KOPT-K1 (cell line): ENCODE results near the gene ERP44.
"Not testable (repeated sequence)": the region's sequence is repeated elsewhere in the genome, so short reads cannot be mapped to it uniquely, and the experiment has no call there.

ENCODE experiments used
- H3K27ac ChIP-seq: fragments of 200-600 bp; sonication (generic); 2 replicates; pipeline ENCODE4 v1.5.1; 2016; ENCODE audit warnings: antibody characterized with exemption, mild to moderate bottlenecking, low read depth, low read length; ENCODE audit not compliant: poor library complexity, severe bottlenecking
- H3K36me3 ChIP-seq: fragments of 200-600 bp; sonication (generic); 2 replicates; pipeline ENCODE4 v1.5.1; 2017; ENCODE audit warnings: antibody characterized with exemption, mild to moderate bottlenecking, low read length, moderate library complexity; ENCODE audit not compliant: insufficient read depth
- H3K9me3 ChIP-seq: fragments of 200-600 bp; sonication (generic); 2 replicates; pipeline ENCODE4 v1.5.1; 2017; ENCODE audit warnings: antibody characterized with exemption, low read length, mild to moderate bottlenecking; ENCODE audit not compliant: insufficient read depth, poor library complexity, severe bottlenecking

Gene ERP44

GRCh38 chr9:100088202-100088601 is 10.6 kb downstream of the ERP44 start:
- H3K27ac ChIP-seq = peak overlapping the region; percentile 28
- no peaks in the 10 kb centered on the region for H3K9me3 ChIP-seq
- H3K36me3 ChIP-seq = no peaks in the 10 kb centered on the region

- no peaks in the 10 kb centered on the region for H3K9me3 ChIP-seq
- H3K27ac ChIP-seq = peak overlapping the region; percentile 28
- no peaks in the 10 kb centered on the region for H3K36me3 ChIP-seq
Measured at GRCh38 chr9:100087218-100087617, 11.6 kb downstream of the ERP44 start.

DNA sequence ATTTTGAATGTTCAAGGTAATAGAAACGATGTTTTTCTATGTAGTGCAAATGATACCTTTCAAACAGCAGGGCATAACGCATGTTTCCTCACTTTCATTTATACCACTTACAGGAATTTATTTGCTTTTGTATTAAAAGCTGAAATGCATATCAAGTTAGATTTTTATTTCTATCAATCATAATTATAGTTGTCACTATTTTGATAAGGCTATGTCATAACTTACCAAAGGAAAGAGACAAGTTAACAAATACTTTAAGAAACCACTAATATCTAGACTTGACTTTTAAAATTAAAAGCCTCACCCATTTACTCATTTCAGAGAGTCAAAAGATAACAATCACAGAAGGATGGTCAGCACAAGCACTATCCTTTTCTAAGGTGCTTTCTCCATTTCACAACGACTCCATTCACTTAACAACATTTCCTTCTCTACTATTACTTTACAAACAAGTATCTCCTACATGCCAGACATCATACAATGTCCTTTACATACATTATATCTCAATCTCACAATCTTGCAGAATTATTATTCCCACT is 12.6 kb downstream of the ERP44 start:
- H3K27ac ChIP-seq = no peak overlapping the region
- H3K9me3 ChIP-seq = no peaks in the 10 kb centered on the region
- H3K36me3 ChIP-seq = no peaks in the 10 kb centered on the region

DNA sequence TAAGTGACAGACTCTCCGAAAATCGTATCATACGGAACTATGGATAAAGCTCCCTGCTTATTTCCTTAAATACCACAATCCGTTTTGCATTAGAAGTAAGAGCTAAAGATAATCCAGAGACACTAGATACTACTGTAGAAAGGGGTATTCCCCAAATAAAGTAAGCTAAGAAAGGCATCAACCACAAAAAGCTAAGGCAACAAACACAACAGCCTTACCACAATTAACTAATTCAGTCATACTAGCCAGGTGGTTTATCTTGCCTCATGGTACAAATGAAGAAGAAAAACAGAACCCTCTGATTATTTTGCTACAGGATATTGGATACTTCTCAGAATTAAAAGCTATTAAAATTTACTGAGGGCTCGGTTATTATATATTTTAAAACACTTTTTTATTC is 14.1 kb downstream of the ERP44 start:
- no peaks in the 10 kb centered on the region for H3K9me3 ChIP-seq
- H3K27ac ChIP-seq = no peak overlapping the region
- H3K36me3 ChIP-seq = no peaks in the 10 kb centered on the region

DNA sequence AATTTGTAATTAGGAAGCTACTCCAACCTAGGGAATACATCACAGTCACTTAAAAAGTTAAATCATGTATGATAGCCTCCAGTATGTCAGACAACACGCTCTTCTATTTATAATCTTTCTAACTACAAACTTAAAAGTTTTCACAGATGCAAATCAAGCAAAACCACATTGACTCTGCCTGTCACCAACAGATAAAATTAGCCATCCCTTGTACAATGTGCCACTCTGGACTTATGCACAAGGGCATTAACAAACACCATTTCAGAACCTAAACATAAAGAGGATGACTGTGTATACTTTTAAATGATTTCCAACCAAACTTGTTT is 14.7 kb downstream of the ERP44 start:
- H3K36me3 ChIP-seq = no peaks in the 10 kb centered on the region
- H3K9me3 ChIP-seq = no peaks in the 10 kb centered on the region
- H3K27ac ChIP-seq = no peak overlapping the region

DNA sequence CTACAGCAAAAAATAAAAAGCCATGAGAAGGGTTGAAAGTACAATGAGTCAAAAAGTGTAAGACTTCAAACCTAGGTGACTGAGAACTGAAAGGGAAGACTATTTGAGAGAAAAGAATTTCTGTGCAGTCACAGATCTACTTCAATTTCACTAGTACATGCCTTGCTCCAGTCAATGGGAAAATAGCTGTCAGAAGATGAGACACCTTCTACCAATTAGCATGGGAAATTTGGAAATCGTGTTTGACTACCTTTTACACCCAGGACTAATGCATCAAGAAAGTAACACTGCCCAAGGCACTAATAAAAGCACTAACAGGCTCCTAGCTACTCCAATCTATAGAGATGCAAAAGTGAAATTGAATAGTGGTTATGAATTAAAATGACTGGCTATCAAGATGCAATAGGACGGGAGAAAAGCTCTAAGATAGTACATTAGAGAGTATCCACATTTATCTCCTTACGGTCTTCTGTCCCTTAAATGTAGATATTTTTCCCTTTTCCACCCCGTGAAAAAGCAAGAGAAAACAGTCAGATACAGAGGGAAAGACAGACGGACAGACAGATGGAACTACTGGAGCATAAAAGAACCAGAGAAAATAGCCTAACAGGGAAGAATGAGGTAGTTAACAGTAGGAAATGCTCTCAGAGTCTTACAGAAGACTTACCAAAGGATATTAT is 15.2 kb downstream of the ERP44 start:
- Histone ChIP-seq H3K27ac (no peak overlapping the region), H3K36me3 (no peaks in the 10 kb centered on the region), H3K9me3 (no peaks in the 10 kb centered on the region)

GRCh38 chr9:100082782-100083181 is 16.0 kb downstream of the ERP44 start:
- H3K36me3 ChIP-seq = no peaks in the 10 kb centered on the region
- H3K27ac ChIP-seq = no peak overlapping the region
- H3K9me3 ChIP-seq = no peaks in the 10 kb centered on the region

DNA sequence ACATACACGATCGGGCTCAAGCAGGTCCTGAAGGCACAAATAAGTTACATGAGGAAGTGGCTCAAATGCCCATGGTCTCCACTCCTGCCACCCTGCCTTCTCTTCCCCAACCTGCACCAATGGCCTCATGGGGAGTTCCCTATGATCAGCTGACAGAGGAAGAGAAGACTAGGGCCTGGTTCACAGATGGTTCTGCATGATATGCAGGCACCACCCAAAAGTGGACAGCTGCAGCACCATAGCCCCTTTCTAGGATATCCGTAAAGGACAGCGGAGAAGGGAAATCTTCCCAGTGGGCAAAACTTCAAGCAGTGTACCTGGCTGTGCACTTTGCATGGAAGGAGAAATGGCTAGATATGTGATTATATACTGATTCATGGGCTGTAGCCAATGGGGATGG is 22.5 kb downstream of the ERP44 start:
- H3K27ac ChIP-seq, H3K36me3 ChIP-seq, H3K9me3 ChIP-seq: not testable (repeated sequence)

- no peak overlapping the region for H3K27ac ChIP-seq
- no peaks in the 10 kb centered on the region for H3K9me3 ChIP-seq
- no peaks in the 10 kb centered on the region for H3K36me3 ChIP-seq
Measured at GRCh38 chr9:100074989-100075388, 23.8 kb downstream of the ERP44 start.

DNA sequence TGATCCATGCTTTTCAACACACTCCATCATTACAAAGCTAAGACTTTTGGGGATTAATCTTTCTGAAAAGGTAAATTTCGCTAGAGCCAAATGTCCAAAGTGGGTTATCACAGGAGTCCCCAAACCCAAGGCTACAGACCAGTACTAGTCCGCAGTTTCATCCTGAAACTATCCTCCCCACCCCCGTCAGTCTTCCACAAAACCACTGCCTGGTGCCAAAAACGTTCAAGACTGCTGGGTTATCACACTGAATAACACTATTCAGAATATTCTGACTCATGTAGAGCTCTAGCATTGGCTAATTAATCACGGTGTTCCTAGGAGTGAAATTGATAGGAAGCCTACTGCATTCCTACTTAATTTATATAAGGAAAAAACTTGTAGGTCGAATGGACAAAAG is 24.7 kb downstream of the ERP44 start:
- H3K9me3 ChIP-seq = no peaks in the 10 kb centered on the region
- H3K36me3 ChIP-seq = no peaks in the 10 kb centered on the region
- no peak overlapping the region for H3K27ac ChIP-seq

DNA sequence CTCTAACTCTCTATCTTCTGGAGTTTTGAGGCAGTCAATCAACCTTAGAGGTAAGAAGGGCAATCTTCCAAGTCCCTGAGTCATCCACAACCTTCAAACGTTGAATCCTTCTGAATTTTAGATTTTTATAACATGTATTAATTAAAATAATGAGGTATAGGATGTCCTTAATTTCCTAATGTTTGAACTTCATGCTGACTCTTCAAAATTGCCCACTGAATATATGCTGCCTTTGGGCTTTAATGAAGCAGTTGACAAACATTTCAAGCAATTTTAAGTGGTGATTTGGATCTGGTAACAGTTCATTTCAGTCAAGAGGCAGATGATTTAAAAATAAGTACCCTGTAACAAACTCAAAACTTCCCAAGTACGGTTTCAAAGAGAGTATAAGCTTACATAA is 26.0 kb downstream of the ERP44 start:
- no peaks in the 10 kb centered on the region for H3K9me3 ChIP-seq
- no peak overlapping the region for H3K27ac ChIP-seq
- H3K36me3 ChIP-seq = no peaks in the 10 kb centered on the region

- Histone ChIP-seq H3K36me3 (no peaks in the 10 kb centered on the region), H3K9me3 (no peaks in the 10 kb centered on the region), H3K27ac (no peak overlapping the region)
Measured at GRCh38 chr9:100071271-100071670, 27.5 kb downstream of the ERP44 start.

DNA sequence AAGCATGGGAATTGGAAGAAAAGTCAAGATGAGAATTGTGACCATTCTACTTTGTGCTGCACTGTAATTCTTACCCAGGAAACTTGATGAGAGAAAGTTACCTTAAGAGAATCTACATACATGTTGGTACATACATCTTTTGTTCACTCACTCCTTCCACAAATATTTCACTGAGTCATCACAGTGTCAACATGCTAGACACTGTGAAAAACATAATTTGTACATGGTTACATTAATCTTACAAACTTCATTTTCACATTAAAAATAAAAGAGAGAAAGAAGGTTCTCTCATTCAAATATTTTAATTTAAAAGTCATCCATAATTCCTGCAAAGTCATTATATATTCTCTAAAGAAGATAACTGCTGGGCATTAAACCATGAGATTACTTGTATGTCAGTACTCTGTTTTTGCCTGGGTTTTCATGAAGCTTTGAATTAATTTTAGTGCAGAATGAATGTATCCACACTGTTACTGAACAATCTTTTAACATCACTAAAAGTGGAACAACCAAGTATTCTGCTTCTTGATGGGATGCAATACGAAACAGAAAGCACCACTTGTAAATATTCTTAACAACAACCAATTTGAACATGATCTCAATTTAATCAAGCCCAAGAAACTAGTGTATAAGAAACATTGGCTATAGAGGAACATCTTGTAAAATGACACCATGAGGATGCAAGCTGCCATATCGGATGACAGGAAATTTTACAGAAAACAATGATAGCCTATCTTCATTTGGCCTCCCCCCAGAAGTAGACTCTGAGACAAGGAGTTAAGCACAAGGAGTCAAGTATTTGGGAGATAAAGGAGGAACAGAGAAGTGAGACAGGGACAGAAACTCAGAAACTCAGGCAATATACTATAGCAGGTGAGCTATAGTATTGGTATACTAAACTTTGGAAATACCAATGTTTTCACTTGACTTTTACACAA is 28.4 kb downstream of the ERP44 start:
- no peak overlapping the region for H3K27ac ChIP-seq
- H3K36me3 ChIP-seq = no peaks in the 10 kb centered on the region
- H3K9me3 ChIP-seq = no peaks in the 10 kb centered on the region

DNA sequence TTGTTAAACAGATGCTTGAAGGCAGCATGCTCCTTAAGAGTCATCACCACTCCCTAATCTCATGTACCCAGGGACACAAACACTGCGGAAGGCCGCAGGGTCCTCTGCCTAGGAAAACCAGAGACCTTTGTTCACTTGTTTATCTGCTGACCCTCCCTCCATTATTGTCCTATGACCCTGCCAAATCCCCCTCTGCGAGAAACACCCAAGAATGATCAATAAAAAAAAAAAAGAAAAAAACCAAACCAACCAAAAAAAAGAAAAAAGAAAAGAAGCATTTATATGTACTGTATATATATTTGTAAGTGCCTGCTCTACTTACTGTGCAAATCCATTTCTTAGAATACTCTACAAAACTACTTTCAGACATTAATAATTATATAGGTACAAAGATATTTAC is 29.7 kb downstream of the ERP44 start:
- not testable (repeated sequence) for H3K27ac ChIP-seq, H3K36me3 ChIP-seq, H3K9me3 ChIP-seq

DNA sequence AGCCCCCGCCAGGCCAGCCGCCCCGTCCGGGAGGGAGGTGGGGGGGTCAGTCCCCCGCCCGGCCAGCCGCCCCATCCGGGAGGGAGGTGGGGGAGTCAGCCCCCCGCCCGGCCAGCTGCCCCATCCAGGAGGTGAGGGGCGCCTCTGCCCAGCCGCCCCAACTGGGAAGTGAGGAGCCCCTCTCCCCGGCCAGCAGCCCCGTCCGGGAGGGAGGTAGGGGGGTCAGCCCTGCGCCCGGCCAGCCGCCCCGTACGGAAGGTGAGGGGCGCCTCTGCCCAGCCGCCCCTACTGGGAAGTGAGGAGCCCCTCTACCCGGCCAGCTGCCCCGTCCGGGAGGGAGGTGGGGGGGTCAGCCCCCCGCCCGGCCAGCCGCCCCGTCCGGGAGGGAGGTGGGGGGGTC is 30.8 kb downstream of the ERP44 start:
- not testable (repeated sequence) for H3K9me3 ChIP-seq, H3K36me3 ChIP-seq, H3K27ac ChIP-seq

DNA sequence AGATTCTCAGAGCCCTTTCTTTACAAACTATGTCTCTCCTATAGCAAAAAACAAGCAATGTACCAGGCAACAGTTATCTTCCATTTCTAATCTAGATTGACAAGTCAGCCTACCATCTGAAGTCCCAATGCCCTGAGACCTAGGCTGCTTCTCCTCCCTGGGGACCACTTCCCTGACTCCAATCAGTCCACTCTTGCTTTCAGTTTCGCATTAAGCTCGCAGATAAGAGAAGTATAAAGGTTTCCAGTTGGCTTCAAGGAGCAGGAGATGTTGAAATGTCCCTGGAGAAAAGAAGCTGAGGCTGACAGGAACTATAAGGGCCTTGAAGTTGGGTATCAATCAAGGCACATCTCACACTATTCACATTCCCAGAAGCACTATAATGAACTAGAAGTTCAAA is 32.3 kb downstream of the ERP44 start:
- no peak overlapping the region for H3K27ac ChIP-seq
- no peaks in the 10 kb centered on the region for H3K36me3 ChIP-seq
- no peaks in the 10 kb centered on the region for H3K9me3 ChIP-seq
